ENCODE data around the gene PIP5K1A. TPM values are rescaled to one million over a fixed set of nuclear protein-coding genes. Genes with fewer than 3 reads are reported as not detected.

PIP5K1A gene
- total RNA-seq = 97.7 and 98.7 TPM in 2 replicates

- H3K4me1 Mint-ChIP-seq = peaks cover 35% of the 10 kb centered on the region
- intact Hi-C loops (cut with micrococcal nuclease) = loop anchor here (1.0 to 5.0 kb wide), 5 partner anchors 8 to 129 kb away; partner anchors contain the start of genes PI4KB, PSMD4, TNFAIP8L2 and VPS72
- H3K27me3 Mint-ChIP-seq = peaks cover 5% of the 10 kb centered on the region
- peak within 1 kb of the TSS; percentile 94 for H3K4me3 Mint-ChIP-seq
- DNase-seq = peak; percentile 99
- no peaks in the 10 kb centered on the region for H3K9me3 Mint-ChIP-seq
- peaks cover 31% of the 10 kb centered on the region for H3K36me3 Mint-ChIP-seq (ENCODE audit: low read depth)
- H3K27ac Mint-ChIP-seq = peak within 1 kb of the TSS; percentile 97
Measured at GRCh38 chr1:151198254-151199127, at the start of gene PIP5K1A. Gene PIP5K1A, plus strand, starts transcription at chr1:151198552. Its CDS starts 445 bp downstream, at chr1:151198997.

GRCh38 chr1:151156515-151156819 lies 41.9 kb upstream of the PIP5K1A start, which contains the start of gene TNFAIP8L2:
Gene TNFAIP8L2, plus strand, starts transcription at chr1:151156649. Its CDS starts 2,049 bp downstream, at chr1:151158698.
- H3K4me1 Mint-ChIP-seq = peaks cover 42% of the 10 kb centered on the region
- intact Hi-C loops (cut with micrococcal nuclease) = loop anchor here (1.0 to 5.0 kb wide), 9 partner anchors 9 to 594 kb away; partner anchors contain the start of genes CDC42SE1, LYSMD1, PIP5K1A and SEMA6C
- peak within 1 kb of the TSS; percentile 97 for H3K4me3 Mint-ChIP-seq
- peaks cover 41% of the 10 kb centered on the region for H3K36me3 Mint-ChIP-seq (ENCODE audit: low read depth)
- no peaks in the 10 kb centered on the region for H3K9me3 Mint-ChIP-seq
- DNase-seq = peak; percentile 94
- H3K27me3 Mint-ChIP-seq = no peaks in the 10 kb centered on the region
- H3K27ac Mint-ChIP-seq = peak within 1 kb of the TSS; percentile 96

GRCh38 chr1:151157067-151157531 lies 41.3 kb upstream of the PIP5K1A start:
- Mint-ChIP-seq H3K9me3 (no peaks in the 10 kb centered on the region), H3K4me1 (peaks cover 47% of the 10 kb centered on the region), H3K4me3 (peak overlapping the region; percentile 97), H3K27me3 (no peaks in the 10 kb centered on the region), H3K36me3 (ENCODE audit: low read depth) (peaks cover 46% of the 10 kb centered on the region), H3K27ac (peak overlapping the region; percentile 96)
- peak; percentile 92 for DNase-seq
- intact Hi-C loops (cut with micrococcal nuclease) = loop anchor here (1.0 to 5.0 kb wide), 5 partner anchors 26 to 595 kb away; partner anchors contain the start of genes CDC42SE1, PIP5K1A and PRUNE1

- peak overlapping the region; percentile 97 for H3K4me3 Mint-ChIP-seq
- peaks cover 54% of the 10 kb centered on the region for H3K4me1 Mint-ChIP-seq
- H3K36me3 Mint-ChIP-seq (ENCODE audit: low read depth) = peaks cover 52% of the 10 kb centered on the region
- H3K27me3 Mint-ChIP-seq = no peaks in the 10 kb centered on the region
- intact Hi-C loops (cut with micrococcal nuclease) = loop anchor here (5.0 kb wide), 2 partner anchors 101 to 596 kb away; partner anchors contain the start of gene CDC42SE1
- DNase-seq = peak; percentile 78
- no peaks in the 10 kb centered on the region for H3K9me3 Mint-ChIP-seq
- H3K27ac Mint-ChIP-seq = peak overlapping the region; percentile 96
Measured at GRCh38 chr1:151158326-151158725, 40.0 kb upstream of the PIP5K1A start.

GRCh38 chr1:151158751-151159251 lies 39.6 kb upstream of the PIP5K1A start:
- H3K36me3 Mint-ChIP-seq (ENCODE audit: low read depth) = peaks cover 52% of the 10 kb centered on the region
- H3K27me3 Mint-ChIP-seq = no peaks in the 10 kb centered on the region
- intact Hi-C loops (cut with micrococcal nuclease) = loop anchor here (5.0 kb wide), 2 partner anchors 102 to 596 kb away; partner anchors contain the start of gene CDC42SE1
- H3K4me1 Mint-ChIP-seq = peaks cover 54% of the 10 kb centered on the region
- H3K27ac Mint-ChIP-seq = peak overlapping the region; percentile 96
- H3K4me3 Mint-ChIP-seq = peak overlapping the region; percentile 97
- DNase-seq = no peak
- no peaks in the 10 kb centered on the region for H3K9me3 Mint-ChIP-seq

GRCh38 chr1:151159373-151159772 lies 39.0 kb upstream of the PIP5K1A start:
- no peaks in the 10 kb centered on the region for H3K27me3 Mint-ChIP-seq

GRCh38 chr1:151164732-151165280 lies 33.5 kb upstream of the PIP5K1A start:
- H3K27ac Mint-ChIP-seq = peak overlapping the region; percentile 91
- DNase-seq = peak; percentile 69
- peaks cover 63% of the 10 kb centered on the region for H3K36me3 Mint-ChIP-seq (ENCODE audit: low read depth)
- intact Hi-C loops (cut with micrococcal nuclease) = loop anchor here (1.0 kb wide), 1 partner anchor 9 kb away; the partner anchor contains the start of gene TNFAIP8L2
- H3K4me1 Mint-ChIP-seq = peaks cover 45% of the 10 kb centered on the region
- H3K27me3 Mint-ChIP-seq = no peaks in the 10 kb centered on the region
- H3K9me3 Mint-ChIP-seq = no peaks in the 10 kb centered on the region
- peak overlapping the region; percentile 97 for H3K4me3 Mint-ChIP-seq

More at GRCh38 chr1:151159373-151159772, 39.0 kb upstream of the PIP5K1A start:
- peaks cover 55% of the 10 kb centered on the region for H3K36me3 Mint-ChIP-seq (ENCODE audit: low read depth)
- peak overlapping the region; percentile 68 for H3K4me3 Mint-ChIP-seq
- intact Hi-C loops (cut with micrococcal nuclease) = loop anchor here (5.0 kb wide), 2 partner anchors 102 to 597 kb away; partner anchors contain the start of gene CDC42SE1
- DNase-seq = no peak
- H3K4me1 Mint-ChIP-seq = peaks cover 57% of the 10 kb centered on the region
- no peaks in the 10 kb centered on the region for H3K9me3 Mint-ChIP-seq
- peak overlapping the region; percentile 96 for H3K27ac Mint-ChIP-seq

- peaks cover 65% of the 10 kb centered on the region for H3K36me3 Mint-ChIP-seq (ENCODE audit: low read depth)
- peaks cover 43% of the 10 kb centered on the region for H3K4me1 Mint-ChIP-seq
Measured at GRCh38 chr1:151165281-151165737, 33.0 kb upstream of the PIP5K1A start.

GRCh38 chr1:151165738-151166504 lies 32.4 kb upstream of the PIP5K1A start, which contains the start of the genes LYSMD1 and SCNM1:
Gene LYSMD1, minus strand, starts transcription at chr1:151165902. Its CDS starts 644 bp downstream, at chr1:151165258.
Gene SCNM1, plus strand, starts transcription at chr1:151166144. Its CDS starts 9 bp downstream, at chr1:151166153.
- H3K4me3 Mint-ChIP-seq = peak within 1 kb of the TSS; percentile 97
- peak; percentile 99 for DNase-seq
- intact Hi-C loops (cut with micrococcal nuclease) = loop anchor here (1.0 kb wide), 3 partner anchors 10 to 34 kb away; partner anchors contain the start of genes TNFAIP8L2 and VPS72
- H3K4me1 Mint-ChIP-seq = peaks cover 41% of the 10 kb centered on the region
- H3K9me3 Mint-ChIP-seq = no peaks in the 10 kb centered on the region
- H3K27ac Mint-ChIP-seq = peak within 1 kb of the TSS; percentile 91
- H3K27me3 Mint-ChIP-seq = no peaks in the 10 kb centered on the region
- H3K36me3 Mint-ChIP-seq (ENCODE audit: low read depth) = peaks cover 62% of the 10 kb centered on the region

More at GRCh38 chr1:151165281-151165737, 33.0 kb upstream of the PIP5K1A start:
- Mint-ChIP-seq H3K9me3 (no peaks in the 10 kb centered on the region), H3K4me3 (peak overlapping the region; percentile 97), H3K27me3 (no peaks in the 10 kb centered on the region), H3K27ac (peak overlapping the region; percentile 91)
- no peak for DNase-seq
- intact Hi-C loops (cut with micrococcal nuclease) = loop anchor here (1.0 kb wide), 1 partner anchor 9 kb away; the partner anchor contains the start of gene TNFAIP8L2

GRCh38 chr1:151166505-151166956 lies 31.8 kb upstream of the PIP5K1A start:
- H3K27ac Mint-ChIP-seq = peak overlapping the region; percentile 91
- peak overlapping the region; percentile 97 for H3K4me3 Mint-ChIP-seq
- H3K27me3 Mint-ChIP-seq = no peaks in the 10 kb centered on the region
- H3K9me3 Mint-ChIP-seq = no peaks in the 10 kb centered on the region
- peaks cover 63% of the 10 kb centered on the region for H3K36me3 Mint-ChIP-seq (ENCODE audit: low read depth)
- peaks cover 39% of the 10 kb centered on the region for H3K4me1 Mint-ChIP-seq
- DNase-seq = no peak
- intact Hi-C loops (cut with micrococcal nuclease) = loop anchor here (1.0 kb wide), 2 partner anchors 24 to 34 kb away; partner anchors contain the start of gene VPS72

- H3K4me1 Mint-ChIP-seq = peaks cover 35% of the 10 kb centered on the region
- H3K9me3 Mint-ChIP-seq = no peaks in the 10 kb centered on the region
- peak; percentile 59 for DNase-seq
- H3K4me3 Mint-ChIP-seq = peak overlapping the region; percentile 97
- intact Hi-C loops (cut with micrococcal nuclease) = no loop called here
- H3K27me3 Mint-ChIP-seq = no peaks in the 10 kb centered on the region
- peaks cover 61% of the 10 kb centered on the region for H3K36me3 Mint-ChIP-seq (ENCODE audit: low read depth)
- peak overlapping the region; percentile 91 for H3K27ac Mint-ChIP-seq
Measured at GRCh38 chr1:151167116-151167515, 31.2 kb upstream of the PIP5K1A start.

- intact Hi-C loops (cut with micrococcal nuclease) = no loop called here
- H3K27me3 Mint-ChIP-seq = no peaks in the 10 kb centered on the region
- peaks cover 14% of the 10 kb centered on the region for H3K4me1 Mint-ChIP-seq
- peaks cover 53% of the 10 kb centered on the region for H3K36me3 Mint-ChIP-seq (ENCODE audit: low read depth)
- no peak for DNase-seq
- no peak overlapping the region for H3K27ac Mint-ChIP-seq
- no peak overlapping the region for H3K4me3 Mint-ChIP-seq
- no peaks in the 10 kb centered on the region for H3K9me3 Mint-ChIP-seq
Measured at GRCh38 chr1:151171190-151171589, 27.2 kb upstream of the PIP5K1A start.
